GM20431 (cell line): ENCODE data around the gene DLGAP3.

ENCODE experiments used
- in situ Hi-C: fragments of 300-500 bp; cut with MseI, MboI; formaldehyde crosslinking; loops from one replicate; pipeline ENCODE4 v1.15.0; 2020; ENCODE audit warnings: low sequenced_read_pairs; ENCODE audit not compliant: unreplicated experiment

Gene DLGAP3

DNA sequence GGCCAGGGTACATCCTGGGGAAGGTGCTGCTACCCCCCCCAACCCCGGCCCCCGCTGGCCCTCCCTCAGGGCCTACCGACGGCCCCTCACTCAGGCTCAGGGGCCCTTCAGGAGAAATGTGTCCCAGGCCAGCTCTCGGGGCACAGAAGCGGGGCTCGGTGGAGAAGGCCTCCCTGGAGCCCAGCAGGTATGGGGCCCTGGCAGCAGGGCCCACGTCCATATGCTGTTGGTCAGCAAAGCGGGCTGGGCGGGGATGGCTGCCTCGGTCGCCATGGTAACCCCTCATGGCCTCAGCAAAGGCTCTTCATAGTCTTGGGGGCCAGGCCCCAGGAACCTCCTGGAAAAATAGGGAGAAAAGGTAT is 24.4 kb downstream of the DLGAP3 start:
- in situ Hi-C loops, result no loop called here

DNA sequence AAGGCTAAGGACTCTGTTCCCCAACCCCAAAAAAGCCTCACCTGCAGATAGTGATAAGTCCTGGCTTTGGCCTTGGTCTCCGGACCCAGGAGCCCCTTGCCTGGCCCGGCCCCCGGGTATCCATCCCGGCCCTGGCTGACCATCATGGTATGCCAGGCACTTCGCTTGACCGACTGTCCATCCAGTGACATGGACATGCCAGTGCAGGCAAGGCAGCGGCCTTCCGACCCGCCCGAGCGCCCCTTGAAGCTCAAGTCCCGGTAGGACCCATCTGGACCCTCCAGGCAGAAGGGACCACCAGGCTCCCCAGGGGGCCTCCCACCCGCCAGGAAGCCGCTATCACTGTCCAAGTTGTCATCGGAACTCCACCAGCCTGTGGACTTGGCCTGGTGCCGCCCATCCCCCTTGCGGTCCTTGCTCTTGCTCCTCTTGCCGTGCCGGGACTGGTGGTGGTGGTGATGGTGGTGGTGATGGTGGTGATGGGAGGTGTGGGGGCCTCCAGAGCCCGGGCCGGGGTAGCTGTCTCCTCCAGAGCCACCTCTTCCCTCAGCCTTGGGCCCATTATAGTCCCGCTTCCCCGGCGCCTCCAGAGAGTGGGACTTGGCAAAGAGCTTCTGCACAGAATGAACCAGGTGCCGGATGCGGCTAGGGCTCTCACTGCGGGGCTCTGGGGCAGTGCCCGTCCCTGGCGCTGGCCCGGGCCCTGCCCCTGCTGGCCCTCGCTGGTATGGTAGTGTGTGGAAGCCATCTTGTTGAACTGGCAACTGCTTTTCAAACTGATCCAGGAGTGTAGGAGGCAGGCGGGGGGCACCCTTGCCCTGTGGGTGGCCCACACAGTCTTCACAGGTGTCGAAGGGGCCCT is 25.0 kb downstream of the DLGAP3 start:
- in situ Hi-C loops, result no loop called here

DNA sequence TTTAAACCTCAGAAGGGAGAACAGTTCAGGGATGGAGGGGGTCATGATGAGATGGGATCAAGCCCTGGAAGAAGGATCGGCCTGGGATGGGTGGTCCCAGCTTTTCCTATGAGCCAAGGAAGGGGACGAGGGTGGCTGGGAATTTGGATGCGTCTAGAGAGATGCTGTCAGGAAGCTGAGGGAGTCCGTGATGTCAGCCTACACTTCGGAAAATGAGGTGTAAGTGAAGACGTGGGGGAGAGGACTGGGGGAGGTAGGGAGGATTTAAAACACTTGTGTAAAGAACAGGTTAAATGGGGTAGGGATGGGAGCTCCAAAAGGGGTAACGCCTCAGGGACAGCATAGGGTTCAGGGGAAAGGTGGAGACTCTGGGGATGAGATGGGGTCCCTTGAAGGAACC is 27.5 kb downstream of the DLGAP3 start:
- in situ Hi-C loops, result no loop called here

DNA sequence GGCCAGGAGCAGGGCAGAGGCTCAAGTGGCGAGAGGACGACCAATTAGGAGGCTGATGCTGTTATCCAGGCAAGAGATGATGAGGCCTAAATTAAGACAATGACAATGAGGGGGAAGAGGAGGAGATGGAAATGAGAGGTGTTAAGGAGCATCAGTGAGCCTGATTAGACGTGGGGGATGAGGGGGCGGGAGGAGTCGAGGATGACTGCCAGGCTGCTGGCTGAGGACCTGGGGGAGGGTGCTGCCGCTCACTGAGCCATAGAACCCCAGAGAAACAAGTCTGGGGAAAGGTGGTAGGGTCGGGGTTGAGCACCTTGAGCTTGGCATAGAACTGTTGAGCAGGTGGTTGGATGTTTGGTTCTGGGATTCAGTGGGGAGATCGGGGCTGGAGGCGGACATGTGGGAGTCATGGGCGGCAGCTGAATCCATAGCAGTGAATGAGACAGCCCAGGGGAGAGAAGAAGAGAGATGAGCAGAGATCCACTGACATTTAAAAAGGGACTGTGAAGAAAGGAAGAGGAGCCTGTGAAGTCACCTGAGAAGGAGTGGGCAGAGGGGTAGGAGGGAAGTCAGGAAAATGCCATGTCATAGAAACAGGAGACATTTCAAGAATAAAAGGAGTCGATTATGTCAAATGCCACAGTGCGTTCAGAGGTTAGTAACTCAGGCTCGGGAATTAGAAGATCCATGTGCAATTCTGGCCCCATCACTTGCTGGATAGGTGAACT is 28.5 kb downstream of the DLGAP3 start:
- in situ Hi-C loops, result no loop called here

DNA sequence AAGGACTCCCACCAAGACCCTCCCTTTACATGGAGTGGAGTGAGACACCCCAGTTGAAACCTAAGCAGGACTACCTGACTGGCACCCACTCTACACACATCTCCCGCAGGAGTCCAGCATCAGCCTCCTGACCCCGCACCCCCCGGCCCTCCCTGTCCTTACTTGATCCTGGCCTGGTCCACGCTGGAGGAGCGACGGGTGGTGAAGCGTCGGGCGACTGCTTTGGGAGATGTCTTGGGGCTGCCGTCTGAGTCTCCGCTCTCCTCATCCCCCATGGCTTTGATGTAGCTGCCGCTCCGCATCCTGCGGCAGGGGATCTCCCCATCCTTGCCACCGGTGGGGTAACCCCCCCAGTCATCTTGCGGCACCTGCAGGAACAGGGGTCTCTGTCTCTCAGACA is 29.5 kb downstream of the DLGAP3 start:
- in situ Hi-C loops, result no loop called here

DNA sequence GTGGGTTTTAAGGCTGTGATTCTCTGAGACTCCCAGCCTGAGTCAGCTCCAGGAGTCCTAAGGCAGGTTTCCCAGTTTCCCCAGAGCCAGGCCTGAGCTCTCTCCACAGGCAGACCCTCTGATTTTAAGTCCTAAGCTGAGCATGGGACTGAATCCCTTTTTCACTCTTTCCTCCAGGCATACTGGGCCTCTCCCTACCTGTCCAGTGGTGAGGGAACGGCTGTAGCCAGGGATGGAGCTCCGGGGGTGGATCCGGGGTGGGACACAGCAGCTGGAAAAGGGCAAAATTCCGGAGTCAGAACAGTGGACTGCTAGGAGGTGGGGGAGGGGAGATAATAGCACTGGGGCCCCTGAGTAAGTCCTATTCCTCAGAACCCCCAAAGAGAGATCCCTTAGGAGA is 30.0 kb downstream of the DLGAP3 start:
- in situ Hi-C loops, result no loop called here

DNA sequence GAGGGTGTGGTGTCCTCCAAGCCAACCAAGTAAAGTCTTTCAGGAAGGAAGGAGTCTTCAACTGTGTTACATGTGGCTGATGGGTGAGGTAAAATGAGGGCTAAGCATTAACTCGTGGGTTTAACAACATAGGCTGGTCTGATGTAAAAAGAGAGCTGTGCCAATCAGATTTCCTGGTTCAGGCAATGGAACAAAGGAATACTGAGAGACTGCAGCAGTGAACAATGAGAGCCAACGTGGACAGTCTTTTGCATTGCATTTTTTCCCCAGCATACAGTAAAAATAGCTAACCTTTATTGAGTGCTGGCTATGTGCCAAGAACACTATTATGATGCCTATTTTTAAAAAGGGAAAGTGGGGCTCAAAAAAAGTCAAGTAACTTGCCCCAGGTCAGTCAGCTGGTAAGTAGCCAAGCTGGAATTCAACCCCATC is 31.1 kb downstream of the DLGAP3 start:
- in situ Hi-C loops, result no loop called here

DNA sequence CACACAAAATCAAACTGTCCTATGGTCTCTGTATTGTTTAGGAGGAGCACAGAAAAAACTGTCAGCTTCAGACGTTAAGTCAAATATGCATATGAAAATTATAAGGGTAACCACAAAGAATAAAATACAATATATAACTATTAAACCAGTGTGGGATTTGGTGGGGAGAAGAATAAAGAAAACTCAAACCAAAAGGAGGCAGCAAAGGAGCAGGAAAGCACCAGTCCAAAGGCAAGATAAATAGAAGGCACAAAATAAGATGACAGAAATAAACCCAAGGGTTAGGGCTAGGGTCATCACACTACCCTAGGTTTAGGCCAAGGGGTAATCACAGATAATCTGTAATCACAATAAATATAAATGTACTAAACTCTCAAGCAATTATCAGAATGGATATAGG is 32.8 kb downstream of the DLGAP3 start:
- in situ Hi-C loops, result no loop called here

DNA sequence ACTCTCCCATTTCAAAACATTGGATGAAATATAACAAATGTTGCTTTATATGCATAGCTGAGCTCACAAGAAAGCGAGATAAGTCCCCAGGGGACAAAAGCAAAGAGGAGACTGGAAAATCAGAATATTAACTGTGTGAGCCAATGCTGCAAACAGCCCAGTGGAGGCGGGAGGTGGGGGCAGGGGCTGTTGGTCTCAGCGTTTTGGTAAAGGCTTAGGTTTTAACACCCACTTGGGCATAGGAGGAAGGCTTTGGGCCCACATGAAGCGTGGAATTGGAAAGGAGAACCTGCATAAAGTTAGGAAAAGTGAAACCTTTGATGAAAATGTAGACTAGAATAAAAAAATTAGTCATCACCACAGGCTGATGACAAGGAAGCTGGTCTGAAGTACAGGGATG is 39.7 kb downstream of the DLGAP3 start:
- in situ Hi-C loops, result no loop called here

DNA sequence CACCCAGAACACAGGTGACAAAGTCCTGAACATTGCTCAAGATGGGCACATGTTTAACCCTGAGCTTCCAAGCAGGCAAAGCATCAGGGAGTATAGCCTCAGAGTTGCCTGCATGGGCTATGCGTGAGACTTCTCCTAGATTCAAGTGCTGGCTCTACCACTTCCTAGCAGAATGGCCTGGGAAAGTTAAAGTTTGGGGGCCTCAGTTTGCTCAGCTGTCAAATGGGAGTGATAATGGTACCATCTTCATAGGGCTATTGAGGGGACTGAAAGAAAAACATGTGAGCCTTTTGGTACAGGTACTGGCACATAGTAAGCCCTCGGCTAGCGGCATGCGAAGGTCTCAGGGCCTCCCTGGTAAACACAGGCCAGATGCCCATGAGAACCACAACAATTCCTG is 41.9 kb downstream of the DLGAP3 start:
- in situ Hi-C loops, result no loop called here

DNA sequence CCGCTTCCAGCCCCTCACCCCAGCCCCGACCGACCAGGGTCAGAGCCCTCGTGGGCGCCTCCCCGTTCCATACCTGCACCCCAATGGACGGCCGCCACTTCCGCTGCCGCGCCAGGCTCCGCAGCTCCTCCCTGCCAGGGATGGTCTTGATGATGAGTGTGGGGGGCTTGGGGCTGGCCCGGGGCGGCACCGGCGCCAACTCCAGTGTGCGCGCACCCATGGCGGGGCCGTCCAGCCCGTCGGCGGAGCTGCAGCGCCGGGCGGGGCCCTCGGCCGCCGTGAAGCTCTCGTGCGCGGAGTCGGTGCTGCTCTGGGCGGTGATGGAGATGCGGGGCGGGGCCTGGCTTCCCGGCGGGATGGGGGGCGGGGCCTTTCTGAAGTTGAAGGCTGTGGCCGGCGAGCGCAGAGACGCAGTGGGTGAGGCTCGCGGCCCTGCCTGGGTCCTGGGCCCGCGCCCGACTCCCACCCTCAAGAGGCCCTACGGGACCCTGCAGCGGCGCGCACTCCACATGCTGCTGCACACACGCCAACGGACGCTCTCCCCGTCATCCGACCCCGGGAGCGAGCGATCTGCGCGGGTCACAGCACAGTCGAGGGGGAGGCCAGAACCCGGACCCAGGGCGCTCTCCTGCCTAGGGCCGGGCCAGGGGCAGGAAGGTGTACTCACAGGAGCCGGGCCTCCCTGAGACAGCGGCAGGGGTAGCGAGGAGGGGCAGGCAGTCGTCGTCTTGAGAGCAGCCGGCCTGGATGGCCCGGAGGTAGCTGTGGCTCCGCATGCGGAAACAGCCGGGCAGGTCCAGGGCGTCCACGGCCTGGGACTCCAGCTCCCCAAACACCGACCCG is 43.8 kb downstream of the DLGAP3 start:
- in situ Hi-C loops, result no loop called here

DNA sequence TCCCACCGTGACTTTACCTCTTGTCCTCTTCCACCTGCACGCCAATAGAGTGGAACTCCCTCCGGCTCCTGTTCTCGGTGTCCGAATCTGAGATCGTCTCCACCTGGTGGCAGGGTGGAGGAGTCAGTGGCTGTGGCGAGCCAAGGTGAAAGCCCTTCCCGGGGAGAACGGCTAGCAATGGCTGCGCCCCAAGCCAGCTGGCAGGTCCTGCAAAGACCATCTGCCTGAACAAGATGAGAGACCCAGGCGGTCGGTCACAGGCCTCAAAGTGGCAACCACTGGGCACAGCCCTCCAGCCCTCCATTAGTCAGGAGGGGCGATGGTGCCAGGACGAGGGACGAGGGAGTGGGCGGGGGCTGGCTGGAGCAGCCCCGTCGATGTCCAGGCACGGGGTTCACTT is 44.5 kb downstream of the DLGAP3 start:
- in situ Hi-C loops, result no loop called here

DNA sequence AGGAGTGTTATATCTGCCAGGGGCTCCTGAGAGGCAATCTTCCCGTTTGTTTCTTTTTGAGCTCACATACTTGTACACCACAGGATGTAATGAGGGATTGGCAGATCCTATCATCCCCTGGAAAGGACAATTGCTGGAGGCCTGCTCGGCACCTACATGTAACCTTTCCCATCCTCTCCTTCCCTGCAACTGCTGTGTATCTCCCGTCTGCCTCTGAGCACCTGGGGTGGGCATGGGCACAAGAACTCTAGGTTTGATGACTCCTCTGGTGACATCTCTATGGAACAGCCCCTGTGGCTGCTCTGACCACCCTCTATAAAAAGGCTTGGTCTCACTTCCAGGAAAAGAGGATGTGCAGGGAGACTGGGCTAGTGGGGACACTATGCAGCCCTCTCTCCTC is 44.9 kb downstream of the DLGAP3 start:
- in situ Hi-C loops, result no loop called here

DNA sequence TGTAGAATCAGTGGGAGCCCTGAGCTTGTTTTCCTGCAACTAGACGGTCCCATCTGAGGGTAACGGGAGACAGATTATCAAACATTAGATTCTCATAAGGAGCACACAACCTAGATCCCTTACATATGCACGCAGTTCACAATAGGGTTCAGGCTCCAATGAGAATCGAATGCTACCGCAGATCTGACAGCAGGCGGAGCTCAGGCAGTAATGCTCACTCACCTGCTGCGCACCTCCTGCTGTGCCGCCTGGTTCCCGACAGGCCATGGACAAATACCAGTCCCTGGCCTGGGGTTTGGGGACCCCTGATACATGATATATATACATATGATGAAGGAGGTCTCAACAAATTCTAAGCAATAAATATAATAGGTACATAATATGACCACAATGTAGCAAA is 50.2 kb downstream of the DLGAP3 start:
- in situ Hi-C loops, result no loop called here

DNA sequence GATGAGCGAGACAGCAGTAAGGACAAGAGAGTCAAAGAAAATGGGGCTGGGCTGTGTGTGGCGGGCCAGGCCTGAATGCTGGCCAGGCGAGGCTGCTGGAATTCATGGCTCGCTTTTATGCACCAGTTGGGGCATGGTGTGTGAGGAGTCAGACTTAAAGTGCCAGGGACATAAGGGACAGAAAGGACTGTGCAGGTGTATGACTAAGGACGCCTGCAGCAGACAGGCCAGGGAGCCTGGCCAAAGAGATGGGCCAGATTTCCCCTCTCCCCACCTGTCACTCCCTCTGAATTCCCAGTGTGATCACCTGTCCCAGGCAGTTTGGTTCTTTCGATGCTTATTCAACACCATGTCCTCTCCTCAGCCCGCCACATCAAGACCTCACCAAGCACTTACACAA is 53.0 kb downstream of the DLGAP3 start:
- in situ Hi-C loops, result no loop called here

DNA sequence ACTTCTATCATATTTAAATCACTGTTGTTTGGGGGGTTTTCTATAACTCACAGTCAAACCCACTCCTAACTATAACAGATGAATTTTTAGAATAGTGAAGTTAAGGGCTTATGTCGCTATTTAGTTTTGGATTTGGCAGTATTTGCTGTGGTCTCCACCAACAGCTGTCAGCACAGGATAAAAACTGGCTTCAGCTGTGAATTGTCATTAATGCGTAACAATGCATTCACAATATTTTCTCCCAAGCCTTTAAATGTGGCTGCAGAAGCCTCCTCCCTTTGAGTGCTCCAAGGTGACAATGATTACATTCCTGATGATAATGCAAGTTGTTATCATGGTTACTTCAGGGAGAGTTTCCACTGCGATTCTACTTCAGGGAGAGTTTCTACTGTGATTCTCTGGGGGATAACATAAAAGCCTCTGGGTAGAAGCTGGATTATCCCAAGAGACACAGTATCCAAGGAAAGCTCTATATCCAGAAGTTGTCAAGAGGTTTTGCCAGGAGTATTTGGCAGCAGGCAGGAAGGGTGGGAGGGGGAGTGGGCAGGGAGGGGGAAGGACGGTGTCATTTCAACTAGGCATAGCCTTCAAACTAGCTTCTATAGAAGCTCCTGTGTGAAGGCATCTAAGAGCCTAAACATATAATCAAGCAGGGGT is 55.0 kb downstream of the DLGAP3 start:
- in situ Hi-C loops, result no loop called here

DNA sequence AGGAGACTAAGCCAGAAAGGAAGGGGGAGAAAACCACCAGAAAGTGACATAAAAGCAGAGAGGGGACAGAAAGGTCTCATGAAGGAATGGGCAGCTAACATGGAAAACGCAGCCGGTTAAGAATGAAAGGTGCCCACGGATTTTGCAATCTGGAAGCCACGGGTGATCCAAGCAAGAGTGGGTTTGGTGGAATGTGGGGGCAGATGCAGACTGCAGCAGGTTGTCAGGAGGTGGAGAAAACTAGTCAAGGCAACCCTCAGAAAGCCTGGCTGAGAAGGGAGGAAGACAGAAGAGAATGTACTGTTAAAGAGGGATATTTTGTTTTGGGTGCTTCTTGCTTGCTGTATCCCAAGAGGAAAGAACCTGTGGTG is 57.3 kb downstream of the DLGAP3 start:
- in situ Hi-C loops, result no loop called here

DNA sequence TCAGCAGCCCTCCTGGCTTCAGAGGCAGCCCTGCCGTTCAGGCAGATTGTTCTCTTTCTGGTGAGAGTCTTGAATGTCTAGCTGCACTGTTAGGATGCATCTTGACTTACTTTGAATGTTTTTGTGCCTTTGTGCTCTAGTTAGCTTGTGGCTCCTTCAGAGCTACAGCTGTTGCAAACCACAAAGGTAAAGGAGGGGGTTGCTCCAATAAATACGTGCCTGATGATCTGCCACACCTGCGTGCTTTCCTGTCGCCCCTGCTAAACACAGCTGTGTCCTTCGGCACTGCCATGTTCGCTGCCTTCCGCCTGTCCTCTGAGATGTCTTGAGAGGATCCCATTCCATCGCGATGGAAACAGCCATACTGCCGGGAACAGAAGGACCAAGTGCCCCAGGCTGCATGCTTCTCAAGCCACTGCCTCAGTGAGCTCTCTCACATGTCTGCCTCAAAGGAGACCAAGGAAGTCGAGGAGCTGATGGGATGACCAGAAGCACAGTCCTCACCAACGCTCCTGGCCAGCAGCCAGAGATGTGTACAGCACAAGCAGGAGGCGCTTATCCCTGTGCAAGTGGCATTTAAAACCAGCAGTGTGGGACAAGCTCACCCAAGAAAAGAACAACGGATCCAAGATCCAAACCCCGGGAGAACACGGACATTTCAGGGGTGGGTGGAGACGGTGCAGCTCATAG is 57.9 kb downstream of the DLGAP3 start:
- in situ Hi-C loops, result no loop called here

DNA sequence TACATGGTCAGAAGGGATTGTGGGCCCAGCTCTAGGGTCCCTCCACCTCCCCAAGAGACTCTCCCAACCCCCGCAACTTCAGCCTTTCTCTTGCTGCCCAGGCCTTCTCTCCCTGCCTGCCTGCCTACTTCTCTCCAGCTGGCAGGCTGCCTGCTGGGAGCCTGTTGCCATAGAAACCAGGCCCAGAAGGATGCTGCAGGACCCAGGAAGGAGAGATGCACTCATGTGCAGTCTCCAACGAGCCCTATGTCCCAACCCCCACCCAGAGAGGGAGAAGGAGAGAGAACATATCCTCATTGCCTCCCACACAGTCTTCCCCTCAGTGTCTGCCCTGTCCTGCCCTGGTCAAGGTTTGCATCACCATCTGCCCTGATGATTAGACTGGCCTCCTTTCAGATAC is 59.1 kb downstream of the DLGAP3 start:
- in situ Hi-C loops, result no loop called here

DNA sequence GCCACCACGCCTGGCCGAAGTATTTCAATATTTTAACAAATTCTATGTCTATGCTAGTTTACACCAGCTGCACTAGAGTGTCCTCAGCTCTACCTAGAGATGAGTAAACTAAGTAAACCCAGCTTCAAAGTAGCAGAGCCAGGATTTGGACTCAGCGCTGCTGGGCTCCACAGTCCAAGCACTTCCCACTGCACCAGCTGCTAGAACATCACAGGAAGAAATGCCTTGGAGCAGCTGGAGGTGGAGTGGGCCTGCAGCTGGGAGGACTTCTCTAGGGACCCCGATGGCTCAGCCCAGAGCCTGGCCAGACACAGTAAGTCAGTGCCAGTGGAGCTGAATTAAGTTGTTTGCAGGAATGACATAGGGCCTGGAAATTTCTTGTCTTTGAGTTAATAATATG is 59.7 kb downstream of the DLGAP3 start:
- in situ Hi-C loops, result no loop called here
